Measurements from ENCODE around the gene LRRC56.

The LRRC56 gene

GRCh38 chr11:521177-521688 lies 16.1 kb upstream of the LRRC56 start:
- no peak for DNase-seq (ENCODE audit: low read depth in 2 of 2)

GRCh38 chr11:526192-526591 lies 11.1 kb upstream of the LRRC56 start:
- no peak for DNase-seq (ENCODE audit: low read depth in 2 of 2)

- DNase-seq (ENCODE audit: low read depth in 2 of 2): no peak
These were observed 9.0 kb upstream of the LRRC56 start for GRCh38 chr11:528166-528814.

GRCh38 chr11:528815-529727 lies 8.3 kb upstream of the LRRC56 start:
- DNase-seq (ENCODE audit: low read depth in 2 of 2): no peak

- DNase-seq (ENCODE audit: low read depth in 2 of 2): no peak
These were observed 7.5 kb upstream of the LRRC56 start for GRCh38 chr11:529728-530411.

- DNase-seq (ENCODE audit: low read depth in 2 of 2): no peak
These were observed 6.1 kb upstream of the LRRC56 start for GRCh38 chr11:530960-531831.

GRCh38 chr11:531919-532526 lies 5.3 kb upstream of the LRRC56 start:
- DNase-seq (ENCODE audit: low read depth in 2 of 2): no peak

GRCh38 chr11:532527-532985 lies 4.8 kb upstream of the LRRC56 start:
- no peak for DNase-seq (ENCODE audit: low read depth in 2 of 2)

- DNase-seq (ENCODE audit: low read depth in 2 of 2): no peak
These were observed 4.2 kb upstream of the LRRC56 start for GRCh38 chr11:532986-533585.

GRCh38 chr11:533586-534395 lies 3.5 kb upstream of the LRRC56 start:
- DNase-seq (ENCODE audit: low read depth in 2 of 2): no peak

GRCh38 chr11:534396-535209 lies 2.7 kb upstream of the LRRC56 start:
- no peak for DNase-seq (ENCODE audit: low read depth in 2 of 2)

GRCh38 chr11:535210-535518 lies 2.2 kb upstream of the LRRC56 start:
- DNase-seq (ENCODE audit: low read depth in 2 of 2): no peak

- peak; percentile 91 to 93 for DNase-seq (ENCODE audit: low read depth in 2 of 2)
These were observed 1.5 kb upstream of the LRRC56 start, which contains the start of gene HRAS for GRCh38 chr11:535519-536454. Gene HRAS (minus strand): TSS chr11:535576.

GRCh38 chr11:537622-538430 lies 499 bp downstream of the LRRC56 start:
- DNase-seq (ENCODE audit: low read depth in 2 of 2): no peak

GRCh38 chr11:538431-539051 lies 1.2 kb downstream of the LRRC56 start:
- no peak for DNase-seq (ENCODE audit: low read depth in 2 of 2)

GRCh38 chr11:539971-540481 lies 2.7 kb downstream of the LRRC56 start:
- DNase-seq (ENCODE audit: low read depth in 2 of 2): no peak

All from stimulated activated CD8-positive, alpha-beta memory T cell treated with anti-CD3 and anti-CD28 coated beads, Interleukin-2, amount 100 ng/mL, for 1 hour (primary cell).